ENCODE measurements around the gene FYN.

Gene FYN

GRCh38 chr6:111873178-111874024 is at the start of gene FYN:
Gene FYN, minus strand, starts transcription at chr6:111873452. Its CDS starts 153,401 bp downstream, at chr6:111720051.
- H3K27ac ChIP-seq (ENCODE audit: low read depth, low read length), result no peak within 1 kb of the TSS
- H3F3A ChIP-seq (ENCODE audit: insufficient read depth), result 0 out of 2 replicates have a peak, but pooled peaks cover 5% of the 10 kb centered on the region
- H4K20me1 ChIP-seq (ENCODE audit: low read depth, low read length), result no peaks in the 10 kb centered on the region
- peak within 1 kb of the TSS; percentile 43 for H3K9ac ChIP-seq (ENCODE audit: low read length)
- H3K27me3 ChIP-seq (ENCODE audit: low read length), result no peaks in the 10 kb centered on the region
- no peaks in the 10 kb centered on the region for H3K36me3 ChIP-seq (ENCODE audit: low read length)
- no peaks in the 10 kb centered on the region for H3K9me3 ChIP-seq (ENCODE audit: insufficient read depth, low read length)
- H3K4me3 ChIP-seq (ENCODE audit: insufficient read depth, low read length, poor library complexity, severe bottlenecking), result peak within 1 kb of the TSS; percentile 62
- TF ChIP-seq CTCF (IDR thresholded peaks at IDR 0.05; ENCODE audit: insufficient read depth, low read length, poor library complexity, severe bottlenecking), result no peak
- TF ChIP-seq EZH2phosphoT487 (conservative IDR thresholded peaks at IDR 0.05; ENCODE audit: low read length), result no peak
- no peaks in the 10 kb centered on the region for H3K79me2 ChIP-seq (ENCODE audit: insufficient read depth, low read length)
- peak within 1 kb of the TSS; percentile 76 for H3K4me2 ChIP-seq (ENCODE audit: low read depth, low read length, poor library complexity, severe bottlenecking)
- H2AFZ ChIP-seq (ENCODE audit: low read depth, low read length, severe bottlenecking), result peak within 1 kb of the TSS; percentile 94
- no peaks in the 10 kb centered on the region for H3K9me2 ChIP-seq (replicated peaks; ENCODE audit: insufficient read depth, low read length)

DNA sequence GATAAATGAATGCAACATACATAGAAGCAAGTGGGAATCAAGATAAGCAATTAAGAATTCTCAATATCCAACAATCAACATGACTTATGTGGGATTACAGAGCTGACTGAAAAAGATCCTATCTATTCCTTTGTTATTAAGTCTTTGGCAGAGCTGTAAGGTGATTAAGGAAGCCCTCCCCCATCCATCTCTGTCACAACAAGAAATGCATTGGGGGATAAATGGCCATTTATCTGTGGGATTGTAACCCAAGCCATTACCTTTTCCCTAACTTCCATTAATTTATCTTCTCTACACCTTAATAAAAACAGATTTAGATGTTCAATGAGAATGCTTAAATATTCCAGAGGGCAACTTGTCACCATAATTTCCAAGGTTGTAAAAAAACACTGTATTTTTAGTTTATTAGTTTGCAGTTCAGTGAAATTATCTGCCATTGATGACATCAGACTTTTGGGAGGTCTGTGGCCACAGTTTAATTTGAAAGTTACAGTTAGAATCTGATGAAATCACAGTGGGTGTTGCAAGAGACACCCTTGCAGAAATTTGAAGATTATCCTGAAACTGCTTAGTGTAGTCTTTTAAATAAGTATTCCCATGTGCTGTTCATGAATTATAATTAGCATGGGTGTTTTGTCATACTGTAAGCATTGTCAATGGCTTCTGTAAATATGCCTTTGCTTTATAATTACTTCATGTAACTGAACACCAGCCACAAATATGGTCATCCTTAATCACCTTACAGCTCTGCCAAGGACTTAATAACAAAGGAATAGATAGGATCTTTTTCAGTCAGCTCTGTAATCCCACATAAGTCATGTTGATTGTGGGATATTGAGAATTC is 49.4 kb upstream of the FYN start:
- Histone ChIP-seq H3K79me2 (ENCODE audit: insufficient read depth, low read length) (no peaks in the 10 kb centered on the region), H3K4me3 (ENCODE audit: insufficient read depth, low read length, poor library complexity, severe bottlenecking) (no peak overlapping the region), H3K9ac (ENCODE audit: low read length) (no peak overlapping the region), H3F3A (ENCODE audit: insufficient read depth) (no peaks in the 10 kb centered on the region), H3K36me3 (ENCODE audit: low read length) (no peaks in the 10 kb centered on the region), H2AFZ (ENCODE audit: low read depth, low read length, severe bottlenecking) (no peak overlapping the region), H3K4me2 (ENCODE audit: low read depth, low read length, poor library complexity, severe bottlenecking) (no peak overlapping the region), H3K27me3 (ENCODE audit: low read length) (no peaks in the 10 kb centered on the region), H3K9me2 (replicated peaks; ENCODE audit: insufficient read depth, low read length) (no peaks in the 10 kb centered on the region), H3K9me3 (ENCODE audit: insufficient read depth, low read length) (no peaks in the 10 kb centered on the region), H3K27ac (ENCODE audit: low read depth, low read length) (no peak overlapping the region), H4K20me1 (ENCODE audit: low read depth, low read length) (no peaks in the 10 kb centered on the region)
- TF ChIP-seq EZH2phosphoT487 (conservative IDR thresholded peaks at IDR 0.05; ENCODE audit: low read length), result no peak
- no peak for TF ChIP-seq CTCF (IDR thresholded peaks at IDR 0.05; ENCODE audit: insufficient read depth, low read length, poor library complexity, severe bottlenecking)

- H3K4me2 ChIP-seq (ENCODE audit: low read depth, low read length, poor library complexity, severe bottlenecking), result no peak overlapping the region
- H3K27me3 ChIP-seq (ENCODE audit: low read length), result no peaks in the 10 kb centered on the region
- no peaks in the 10 kb centered on the region for H3K9me3 ChIP-seq (ENCODE audit: insufficient read depth, low read length)
- H2AFZ ChIP-seq (ENCODE audit: low read depth, low read length, severe bottlenecking), result no peak overlapping the region
- H3K4me3 ChIP-seq (ENCODE audit: insufficient read depth, low read length, poor library complexity, severe bottlenecking), result no peak overlapping the region
- no peaks in the 10 kb centered on the region for H3K9me2 ChIP-seq (replicated peaks; ENCODE audit: insufficient read depth, low read length)
- no peaks in the 10 kb centered on the region for H4K20me1 ChIP-seq (ENCODE audit: low read depth, low read length)
- H3K79me2 ChIP-seq (ENCODE audit: insufficient read depth, low read length), result no peaks in the 10 kb centered on the region
- H3K9ac ChIP-seq (ENCODE audit: low read length), result no peak overlapping the region
- H3F3A ChIP-seq (ENCODE audit: insufficient read depth), result no peaks in the 10 kb centered on the region
- H3K36me3 ChIP-seq (ENCODE audit: low read length), result no peaks in the 10 kb centered on the region
- H3K27ac ChIP-seq (ENCODE audit: low read depth, low read length), result no peak overlapping the region
- TF ChIP-seq CTCF (IDR thresholded peaks at IDR 0.05; ENCODE audit: insufficient read depth, low read length, poor library complexity, severe bottlenecking) (no peak), EZH2phosphoT487 (conservative IDR thresholded peaks at IDR 0.05; ENCODE audit: low read length) (no peak)
Measured at GRCh38 chr6:111921103-111921502, 47.9 kb upstream of the FYN start.

All from SU-DHL-6 (cell line).